Neuronal stem cell (in vitro differentiated cells): ENCODE results near the gene HDAC4.

Source experiments
- DNase-seq: peaks from one replicate; pipeline ENCODE4 v3.0.0-alpha.2; 2013; ENCODE audit warnings: low spot score
- H2AFZ ChIP-seq: one replicate; pipeline ENCODE4 v1.6.1; 2013; ENCODE audit warnings: mild to moderate bottlenecking, low read length, inconsistent platforms
- H2AK5ac ChIP-seq: 2 replicates; pipeline ENCODE4 v1.6.1; 2013; ENCODE audit warnings: low read depth, mild to moderate bottlenecking, inconsistent platforms, low read length, moderate library complexity, mixed read lengths
- H2BK120ac ChIP-seq: 2 replicates; pipeline ENCODE4 v1.6.1; 2013; ENCODE audit warnings: low read depth, mild to moderate bottlenecking, inconsistent platforms, low read length, moderate library complexity, mixed read lengths
- H2BK12ac ChIP-seq: one replicate; pipeline ENCODE4 v1.6.1; 2013; ENCODE audit warnings: low read length, inconsistent platforms
- H2BK15ac ChIP-seq: 2 replicates; pipeline ENCODE4 v1.6.1; 2013; ENCODE audit warnings: mild to moderate bottlenecking, low read length, inconsistent platforms, mixed read lengths
- H2BK5ac ChIP-seq: one replicate; pipeline ENCODE4 v1.6.1; 2013; ENCODE audit warnings: inconsistent platforms, mild to moderate bottlenecking, low read length, moderate library complexity
- H3K14ac ChIP-seq: one replicate; pipeline ENCODE4 v1.6.1; 2013; ENCODE audit warnings: low read length, inconsistent platforms
- H3K18ac ChIP-seq: 2 replicates; pipeline ENCODE4 v1.6.1; 2013; ENCODE audit warnings: low read length, inconsistent platforms
- H3K23ac ChIP-seq: 2 replicates; pipeline ENCODE4 v1.6.1; 2013; ENCODE audit warnings: low read depth, mild to moderate bottlenecking, mixed read lengths, low read length, inconsistent platforms; ENCODE audit not compliant: poor library complexity
- H3K27ac ChIP-seq: replicated peaks from 3 replicates; pipeline ENCODE4 v1.5.1; 2013; ENCODE audit warnings: low read length, inconsistent platforms
- H3K27me3 ChIP-seq, 3 experiments: 2 replicates each; pipeline ENCODE4 v1.6.1; 2013; ENCODE audit warnings: low read length in 3 of 3, mild to moderate bottlenecking in 2 of 3, inconsistent platforms in 1 of 3, low read depth in 1 of 3, mixed read lengths in 1 of 3, moderate library complexity in 1 of 3; ENCODE audit not compliant: control insufficient read depth in 3 of 3, insufficient read depth in 3 of 3
- H3K36me3 ChIP-seq, 2 donors: replicated peaks in 1 of 2; 2 replicates each; pipeline ENCODE4 v1.6.1; 2013; ENCODE audit warnings: low read length in 2 of 2; ENCODE audit not compliant: control insufficient read depth in 2 of 2, insufficient read depth in 2 of 2
- H3K4ac ChIP-seq: 2 replicates; pipeline ENCODE4 v1.6.1; 2013; ENCODE audit warnings: inconsistent platforms, mild to moderate bottlenecking, low read length, moderate library complexity
- H3K4me1 ChIP-seq, 2 donors: 1 replicate in 1 of 2; 2 replicates in 1 of 2; pipeline ENCODE4 v1.6.1; 2013; ENCODE audit warnings: low read length in 2 of 2, low read depth in 1 of 2; ENCODE audit not compliant: control insufficient read depth in 2 of 2, insufficient read depth in 1 of 2
- H3K4me2 ChIP-seq: one replicate; pipeline ENCODE4 v1.6.1; 2013; ENCODE audit warnings: mild to moderate bottlenecking, low read length, inconsistent platforms; ENCODE audit not compliant: insufficient read depth, poor library complexity, severe bottlenecking
- H3K4me3 ChIP-seq, 2 donors: 2 replicates each; pipeline ENCODE4 v1.5.1; 2013; ENCODE audit warnings: low read length in 2 of 2, mild to moderate bottlenecking in 2 of 2, inconsistent platforms in 1 of 2, moderate library complexity in 1 of 2
- H3K79me1 ChIP-seq: one replicate; pipeline ENCODE4 v1.6.1; 2013; ENCODE audit warnings: low read depth, mild to moderate bottlenecking, inconsistent platforms, low read length, moderate library complexity
- H3K9ac ChIP-seq: one replicate; pipeline ENCODE4 v1.6.1; 2013; ENCODE audit warnings: mild to moderate bottlenecking, low read depth, low read length, inconsistent platforms; ENCODE audit not compliant: poor library complexity
- H3K9me3 ChIP-seq, 2 donors: replicated peaks in 1 of 2; 2 replicates each; pipeline versions ENCODE3 to v1.6.1; 2013; ENCODE audit warnings: low read length in 2 of 2, mild to moderate bottlenecking in 2 of 2, inconsistent platforms in 1 of 2, low read depth in 1 of 2, mixed read lengths in 1 of 2, moderate library complexity in 1 of 2; ENCODE audit not compliant: control insufficient read depth in 2 of 2, insufficient read depth in 1 of 2
- H4K8ac ChIP-seq: one replicate; pipeline ENCODE4 v1.6.1; 2013; ENCODE audit warnings: low read depth, mild to moderate bottlenecking, inconsistent platforms, low read length, moderate library complexity
- H4K91ac ChIP-seq: one replicate; pipeline ENCODE4 v1.6.1; 2013; ENCODE audit warnings: low read length, low read depth, mild to moderate bottlenecking, inconsistent platforms; ENCODE audit not compliant: poor library complexity
- WGBS, 2 donors: extraction: QIAGEN DNeasy Blood & Tissue Kit; methylation state at CpG; one replicate each; pipeline ENCODE4 v1.1.7; 2013; ENCODE audit warnings: missing lambda C conversion rate in 2 of 2, mixed read lengths in 1 of 2; ENCODE audit not compliant: insufficient read length in 2 of 2, insufficient replicate concordance in 1 of 2; ENCODE audit errors: extremely low coverage in 2 of 2; 5-methylcytosine and 5-hydroxymethylcytosine counted together

Gene HDAC4

GRCh38 chr2:239255628-239256349, 145.0 kb downstream of the HDAC4 start:
- Histone ChIP-seq H2AK5ac (no peak overlapping the region), H3K4me1 (peaks cover 4 to 6% of the 10 kb centered on the region in 2 donors), H3K36me3 (no peaks in the 10 kb centered on the region)

GRCh38 chr2:239255218-239255617, 145.6 kb downstream of the HDAC4 start:
- no peak for DNase-seq
- H3K9me3 ChIP-seq, result peaks cover 3 to 14% of the 10 kb centered on the region in 2 donors
- H3K27ac ChIP-seq, result peak overlapping the region; percentile 13
- no peaks in the 10 kb centered on the region for H3K27me3 ChIP-seq
- no peak overlapping the region for H3K14ac ChIP-seq
- no peak overlapping the region for H3K4me3 ChIP-seq
- H2BK15ac ChIP-seq, result no peak overlapping the region
- no peak overlapping the region for H3K23ac ChIP-seq
- peaks cover 8% of the 10 kb centered on the region for H3K79me1 ChIP-seq
- H2BK120ac ChIP-seq, result no peak overlapping the region
- no peak overlapping the region for H3K4me2 ChIP-seq
- no CpG with 5 or more reads among the region's 5 CpGs for WGBS, 2 donors
- H2BK5ac ChIP-seq, result no peak overlapping the region
- H3K9ac ChIP-seq, result no peak overlapping the region
- H2AK5ac ChIP-seq, result no peak overlapping the region
- no peak overlapping the region for H3K18ac ChIP-seq
- H3K4me1 ChIP-seq, result peaks cover 4 to 6% of the 10 kb centered on the region in 2 donors
- no peak overlapping the region for H2AFZ ChIP-seq
- H2BK12ac ChIP-seq, result no peak overlapping the region
- H4K8ac ChIP-seq, result no peak overlapping the region
- H4K91ac ChIP-seq, result no peak overlapping the region
- H3K4ac ChIP-seq, result no peak overlapping the region
- no peaks in the 10 kb centered on the region for H3K36me3 ChIP-seq

More at GRCh38 chr2:239255628-239256349, 145.0 kb downstream of the HDAC4 start:
- Histone ChIP-seq H3K79me1 (peaks cover 12% of the 10 kb centered on the region), H3K4me2 (no peak overlapping the region), H3K14ac (no peak overlapping the region), H2BK120ac (no peak overlapping the region), H3K27me3 (no peaks in the 10 kb centered on the region), H4K8ac (no peak overlapping the region), H2BK15ac (no peak overlapping the region), H3K4me3 (no peak overlapping the region), H2BK12ac (no peak overlapping the region), H3K9ac (no peak overlapping the region), H3K18ac (no peak overlapping the region), H3K4ac (no peak overlapping the region), H3K27ac (peak overlapping the region; percentile 13), H4K91ac (no peak overlapping the region), H3K23ac (no peak overlapping the region), H3K9me3 (peaks cover 3 to 14% of the 10 kb centered on the region in 2 donors), H2BK5ac (no peak overlapping the region), H2AFZ (no peak overlapping the region)
- DNase-seq, result no peak
- no CpG with 5 or more reads among the region's 7 CpGs for WGBS, 2 donors

- Histone ChIP-seq H3K18ac (peak overlapping the region; percentile 38), H3K4me3 (no peak overlapping the region), H3K9me3 (peaks cover 3 to 14% of the 10 kb centered on the region in 2 donors), H2AK5ac (no peak overlapping the region), H3K27me3 (no peaks in the 10 kb centered on the region), H4K91ac (no peak overlapping the region), H3K27ac (no peak overlapping the region), H2BK12ac (no peak overlapping the region), H2BK15ac (no peak overlapping the region), H3K14ac (no peak overlapping the region), H2BK5ac (no peak overlapping the region), H2BK120ac (no peak overlapping the region), H3K36me3 (no peaks in the 10 kb centered on the region), H3K4me2 (no peak overlapping the region), H3K4me1 (peaks cover 4 to 10% of the 10 kb centered on the region in 2 donors), H3K23ac (no peak overlapping the region), H2AFZ (no peak overlapping the region), H4K8ac (no peak overlapping the region), H3K79me1 (peaks cover 4% of the 10 kb centered on the region), H3K9ac (no peak overlapping the region), H3K4ac (no peak overlapping the region)
- no CpG with 5 or more reads among the region's 7 CpGs for WGBS, 2 donors
- no peak for DNase-seq
Observed at GRCh38 chr2:239253701-239254436, 147.0 kb downstream of the HDAC4 start.

GRCh38 chr2:239253264-239253663, 147.6 kb downstream of the HDAC4 start:
- peaks cover 3 to 10% of the 10 kb centered on the region in 2 donors for H3K9me3 ChIP-seq
- H3K36me3 ChIP-seq, result no peaks in the 10 kb centered on the region
- H3K4me3 ChIP-seq, result no peak overlapping the region
- no peaks in the 10 kb centered on the region for H3K27me3 ChIP-seq
- H3K14ac ChIP-seq, result no peak overlapping the region
- H2AK5ac ChIP-seq, result no peak overlapping the region
- no peak overlapping the region for H3K4me2 ChIP-seq
- no peak overlapping the region for H2BK120ac ChIP-seq
- no peak overlapping the region for H4K8ac ChIP-seq
- no peak overlapping the region for H4K91ac ChIP-seq
- H3K79me1 ChIP-seq, result peaks cover 4% of the 10 kb centered on the region
- H3K23ac ChIP-seq, result no peak overlapping the region
- no peak overlapping the region for H2BK5ac ChIP-seq
- H2BK12ac ChIP-seq, result no peak overlapping the region
- no peak overlapping the region for H3K9ac ChIP-seq
- H3K4me1 ChIP-seq, result peaks cover 4 to 10% of the 10 kb centered on the region in 2 donors
- H3K18ac ChIP-seq, result no peak overlapping the region
- no peak for DNase-seq
- H3K4ac ChIP-seq, result no peak overlapping the region
- H2AFZ ChIP-seq, result no peak overlapping the region
- no peak overlapping the region for H3K27ac ChIP-seq
- no CpG with 5 or more reads among the region's 7 CpGs for WGBS, 2 donors
- H2BK15ac ChIP-seq, result no peak overlapping the region
